Panc1 (cell line): ENCODE data around the gene DCAF4. TPM values are rescaled to one million over a fixed set of nuclear protein-coding genes. Genes with fewer than 3 reads are reported as not detected.

Experiments
- ATAC-seq: fragments of 200-7000 bp; cut with Tn5 transposase; 2 replicates; pipeline ENCODE4 v1.9.1; 2020; ENCODE audit warnings: mild to moderate bottlenecking, moderate library complexity
- BruUV-seq: library from RNA; stranded (reverse); fragments of 400-500 nt; replicated peaks from 2 replicates; lab custom pipeline; 2021; lab: Mats Ljungman, UMichigan
- CTCF ChIA-PET: fragments of 300-600 bp; sonication (Branson Sonifier 250); formaldehyde crosslinking; loops from one replicate; lab custom pipeline; 2022; ENCODE audit warnings: antibody characterized with exemption; lab: Charles Lee
- POLR2A ChIA-PET: fragments of 300-600 bp; sonication (Branson Sonifier 250); formaldehyde crosslinking; loops from one replicate; lab custom pipeline; 2022; ENCODE audit warnings: antibody characterized with exemption; lab: Charles Lee
- DNase-seq: peaks from one replicate; pipeline ENCODE4 v3.0.0-alpha.2; 2010; ENCODE audit warnings: low read depth, low spot score
- H3K27ac ChIP-seq: 2 replicates; pipeline ENCODE4 v1.5.1; 2011; ENCODE audit warnings: mild to moderate bottlenecking, low read length, inconsistent platforms
- H3K27me3 ChIP-seq: fragments of 200-500 bp; sonication (Bioruptor generic); 2 replicates; pipeline ENCODE4 v1.6.0; 2014; ENCODE audit warnings: low read length, inconsistent platforms; ENCODE audit not compliant: control insufficient read depth, insufficient read depth
- H3K36me3 ChIP-seq: fragments of 200-500 bp; sonication (Bioruptor generic); 2 replicates; pipeline ENCODE4 v1.5.1; 2014; ENCODE audit warnings: inconsistent platforms, mild to moderate bottlenecking, low read length, moderate library complexity; ENCODE audit not compliant: control insufficient read depth, insufficient read depth
- H3K4me1 ChIP-seq: 2 replicates; pipeline ENCODE4 v1.5.1; 2011; ENCODE audit warnings: inconsistent platforms, mild to moderate bottlenecking, low read length, moderate library complexity; ENCODE audit not compliant: control insufficient read depth, insufficient read depth
- H3K4me3 ChIP-seq, 2 experiments: 2 replicates each; pipeline ENCODE4 v1.5.1; 2011 to 2012; ENCODE audit warnings: low read depth in 2 of 2, low read length in 2 of 2, mild to moderate bottlenecking in 2 of 2, inconsistent platforms in 1 of 2, moderate library complexity in 1 of 2
- H3K9me3 ChIP-seq: fragments of 200-500 bp; sonication (Bioruptor generic); 2 replicates; pipeline ENCODE4 v1.5.1; 2014; ENCODE audit warnings: low read depth, mild to moderate bottlenecking, inconsistent platforms, low read length, moderate library complexity; ENCODE audit not compliant: control insufficient read depth, insufficient read depth
- CTCF ChIP-seq: fragments of 450-650 bp; IDR thresholded peaks from 2 replicates; pipeline ENCODE4 v1.5.1; 2017; ENCODE audit warnings: mild to moderate bottlenecking
- POLR2AphosphoS5 ChIP-seq: IDR thresholded peaks from 2 replicates; pipeline ENCODE4 v1.6.1; 2012; ENCODE audit warnings: mild to moderate bottlenecking, low read depth, low read length, moderate library complexity
- REST ChIP-seq, 2 experiments: IDR thresholded peaks; 2 replicates each; pipeline ENCODE4 v1.6.1; 2011 to 2012; ENCODE audit warnings: low read depth in 2 of 2, control low read depth in 1 of 2, low read length in 1 of 2, mild to moderate bottlenecking in 1 of 2, moderate library complexity in 1 of 2; ENCODE audit not compliant: insufficient read depth in 1 of 2
- SIN3A ChIP-seq: IDR thresholded peaks from 2 replicates; pipeline ENCODE4 v1.6.1; 2012; ENCODE audit warnings: low read depth, mild to moderate bottlenecking, low read length, moderate library complexity, borderline replicate concordance; ENCODE audit not compliant: insufficient read depth
- TCF7L2 ChIP-seq: IDR thresholded peaks from 2 replicates; pipeline ENCODE4 v1.6.1; 2011; ENCODE audit warnings: mild to moderate bottlenecking, low read depth, low read length, inconsistent platforms
- in situ Hi-C: cut with HindIII; loops from 2 replicates; pipeline ENCODE4 v1.10.0; 2016; ENCODE audit warnings: low sequenced_read_pairs, low pct_unique_long_range_greater_than_20kb
- intact Hi-C: fragments of 100-400 bp; cut with micrococcal nuclease; formaldehyde crosslinking; loops from one replicate; pipeline ENCODE4 v1.10.0; 2022; ENCODE audit not compliant: unreplicated experiment
- total RNA-seq: library from RNA; stranded (reverse); gene quantifications from one replicate; pipeline ENCODE4 v1.2.1, GENCODE V29; 2021; ENCODE audit not compliant: unreplicated experiment

Gene DCAF4
- total RNA-seq, 1 experiment from 2014 or later, result 18.2 TPM

- BruUV-seq, result no TSS peak
- Histone ChIP-seq H3K27me3 (no peaks in the 10 kb centered on the region), H3K27ac (no peak overlapping the region), H3K4me1 (no peaks in the 10 kb centered on the region), H3K9me3 (no peaks in the 10 kb centered on the region), H3K36me3 (no peaks in the 10 kb centered on the region), H3K4me3 (no peak overlapping the region)
- ChIA-PET POLR2A (no interaction called here), CTCF (no interaction called here)
- in situ Hi-C loops, result no loop called here
- DNase-seq (no peak), ATAC-seq (no peak)
- intact Hi-C loops, result no loop called here
- no peak for TF ChIP-seq CTCF
- no peak for TF ChIP-seq SIN3A
Measured at GRCh38 chr14:72986214-72986613, 60.0 kb downstream of the DCAF4 start.

- no peaks in the 10 kb centered on the region for H3K4me1 ChIP-seq
- H3K27me3 ChIP-seq, result no peaks in the 10 kb centered on the region
- intact Hi-C loops, result no loop called here
- no peaks in the 10 kb centered on the region for H3K9me3 ChIP-seq
- BruUV-seq, result no TSS peak
- no peak overlapping the region for H3K4me3 ChIP-seq
- CTCF ChIA-PET, result no interaction called here
- POLR2A ChIA-PET, result no interaction called here
- H3K27ac ChIP-seq, result no peak overlapping the region
- DNase-seq (no peak), ATAC-seq (no peak)
- in situ Hi-C loops, result no loop called here
- no peak for TF ChIP-seq CTCF
- no peaks in the 10 kb centered on the region for H3K36me3 ChIP-seq
Measured at GRCh38 chr14:72986857-72987256, 60.6 kb downstream of the DCAF4 start.

- POLR2A ChIA-PET, result interaction anchor here (0.6 to 0.7 kb wide), 2 partner anchors 20 to 458 kb away, joined by 3 to 6 read pairs; no protein-coding TSS in a partner anchor
- intact Hi-C loops, result no loop called here
- in situ Hi-C loops, result no loop called here
- no peaks in the 10 kb centered on the region for H3K4me1 ChIP-seq
- H3K4me3 ChIP-seq, result no peak overlapping the region
- no peaks in the 10 kb centered on the region for H3K9me3 ChIP-seq
- no peaks in the 10 kb centered on the region for H3K36me3 ChIP-seq
- ATAC-seq (no peak), DNase-seq (no peak)
- no peaks in the 10 kb centered on the region for H3K27me3 ChIP-seq
- H3K27ac ChIP-seq, result no peak overlapping the region
- CTCF ChIA-PET, result no interaction called here
- TF ChIP-seq SIN3A (no peak), TCF7L2 (no peak), POLR2AphosphoS5 (no peak), REST (IDR thresholded peaks at IDR 0.05; ENCODE audit: insufficient read depth in 1 of 2, low read depth in 2 of 2, low read length in 1 of 2) (no peak), CTCF (no peak)
- BruUV-seq, result no TSS peak
Measured at GRCh38 chr14:72990171-72990570, 63.9 kb downstream of the DCAF4 start.
